HG03558 (cell line): ENCODE measurements around the gene ZNF778.
"Not testable (repeated sequence)": the region's sequence is repeated elsewhere in the genome, so short reads cannot be mapped to it uniquely, and the experiment has no call there.

ENCODE experiments used
- ATAC-seq: cut with Tn5 transposase; IDR thresholded peaks from one replicate; pipeline ENCODE4 v1.9.1; 2021; ENCODE audit warnings: moderate number of reproducible peaks; ENCODE audit not compliant: unreplicated experiment; ENCODE audit errors: extremely low read depth

The ZNF778 gene

DNA sequence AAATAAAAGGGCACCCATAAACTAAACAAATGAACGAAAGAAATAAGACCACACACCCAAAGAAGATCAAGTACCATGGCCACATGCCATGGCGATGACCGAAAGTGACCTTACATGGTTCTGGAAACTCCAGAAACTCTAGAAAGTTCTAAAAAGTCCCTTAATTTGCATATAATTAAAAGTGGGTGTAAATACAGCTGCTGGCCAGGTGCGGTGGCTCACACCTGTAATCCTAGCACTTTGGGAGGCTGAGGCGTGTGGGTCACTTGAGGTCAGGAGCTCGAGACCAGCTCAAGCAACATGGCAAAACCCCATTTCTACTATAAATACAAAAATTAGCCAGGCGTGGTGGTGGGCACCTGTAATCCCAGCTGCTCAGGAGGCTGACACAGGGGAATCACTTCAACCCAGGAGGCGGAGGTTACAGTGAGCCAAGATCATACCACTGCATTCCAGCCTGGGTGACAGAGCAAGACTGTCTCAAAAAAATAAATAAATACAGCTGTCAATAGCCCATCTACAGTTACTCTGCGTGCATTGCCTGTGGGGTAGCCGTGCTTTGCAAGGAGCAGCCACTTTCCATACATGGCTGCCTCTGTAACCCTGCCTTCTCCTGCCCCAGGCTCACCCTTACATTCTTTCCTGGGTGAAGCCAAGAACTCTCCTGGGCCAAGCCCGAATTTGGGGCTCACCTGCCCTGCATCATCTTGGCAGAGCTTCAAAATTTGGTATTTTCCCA lies 7.2 kb upstream of the ZNF778 start:
- no peak for ATAC-seq

DNA sequence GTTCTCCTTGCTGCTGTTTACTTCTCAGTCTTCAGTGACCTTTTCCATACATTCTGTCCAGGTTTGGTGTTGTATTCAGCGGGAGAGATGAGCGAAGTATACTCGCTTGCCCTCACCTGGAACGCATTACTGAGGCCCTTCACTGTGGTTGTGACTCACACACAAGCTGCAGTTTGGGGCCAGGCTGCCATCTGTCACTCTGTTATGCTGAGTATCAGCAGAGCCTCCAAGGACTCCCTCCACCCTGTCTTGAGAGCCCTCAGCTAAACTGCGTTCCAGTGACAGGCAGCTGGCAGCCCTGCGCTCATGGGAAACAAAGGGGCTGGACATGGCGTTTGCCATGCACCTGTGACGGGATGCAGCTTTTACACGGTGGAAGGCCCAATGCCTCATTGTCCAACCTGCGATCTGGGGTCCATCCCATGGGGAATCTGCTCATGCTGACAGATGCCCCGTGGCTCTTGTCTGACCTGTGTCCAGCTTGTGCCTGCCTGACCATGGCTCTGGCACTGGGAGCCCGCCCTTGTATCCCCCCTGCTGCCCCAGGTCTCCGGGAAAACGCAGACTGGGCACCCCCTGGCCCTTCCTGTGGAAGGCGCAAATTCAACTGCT lies 6.5 kb upstream of the ZNF778 start:
- no peak for ATAC-seq

DNA sequence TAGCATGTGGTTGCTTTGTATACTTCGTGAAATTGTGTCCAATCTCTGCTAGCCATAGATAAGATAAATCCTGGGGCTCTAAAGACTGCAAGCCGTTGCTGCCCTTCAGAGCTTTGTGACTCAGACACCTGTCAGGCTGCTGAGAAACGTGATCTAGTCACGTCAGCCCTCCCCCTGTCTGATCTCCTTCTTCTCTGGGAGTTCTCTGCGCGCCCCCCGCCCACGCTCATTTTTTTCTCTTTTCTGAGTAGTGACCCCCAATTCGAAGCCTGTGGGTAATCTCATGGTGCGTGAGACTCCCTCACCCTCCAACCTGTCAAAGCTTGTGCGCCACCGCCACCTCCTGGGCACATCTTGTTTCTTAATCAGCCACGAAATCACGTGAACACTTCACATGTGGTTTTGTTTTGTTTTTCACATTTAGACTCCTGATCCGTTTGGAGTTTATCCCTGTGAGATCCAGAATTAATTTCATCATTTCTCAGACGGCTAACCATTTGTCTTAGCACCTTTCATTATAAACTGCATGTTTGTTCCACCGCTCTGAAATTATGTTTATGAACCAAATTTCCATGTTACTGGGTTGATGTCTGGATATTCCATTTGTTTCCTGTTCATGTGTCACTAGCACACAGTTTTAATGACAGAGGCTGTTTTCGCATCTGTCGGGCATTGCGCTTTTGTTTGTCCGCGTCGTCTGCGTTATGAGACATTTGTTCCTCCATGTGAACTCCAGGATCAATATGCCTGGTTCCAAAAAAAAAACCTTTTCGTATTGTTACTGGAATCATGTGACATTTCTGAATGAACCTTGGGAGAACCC lies 977 bp upstream of the ZNF778 start:
- ATAC-seq: no peak

DNA sequence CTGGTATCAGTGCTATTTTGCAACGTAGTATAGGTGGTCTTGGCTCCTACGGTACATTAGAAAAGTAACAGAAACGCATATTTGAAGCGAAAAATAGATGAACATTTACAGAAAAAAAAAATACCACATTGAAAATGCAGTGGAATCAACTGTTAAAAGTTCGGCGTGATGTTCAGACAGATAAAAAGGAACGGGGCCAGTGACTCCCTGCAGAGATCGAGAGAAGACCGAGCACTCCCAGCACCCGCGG lies 440 bp upstream of the ZNF778 start:
- no peak for ATAC-seq

DNA sequence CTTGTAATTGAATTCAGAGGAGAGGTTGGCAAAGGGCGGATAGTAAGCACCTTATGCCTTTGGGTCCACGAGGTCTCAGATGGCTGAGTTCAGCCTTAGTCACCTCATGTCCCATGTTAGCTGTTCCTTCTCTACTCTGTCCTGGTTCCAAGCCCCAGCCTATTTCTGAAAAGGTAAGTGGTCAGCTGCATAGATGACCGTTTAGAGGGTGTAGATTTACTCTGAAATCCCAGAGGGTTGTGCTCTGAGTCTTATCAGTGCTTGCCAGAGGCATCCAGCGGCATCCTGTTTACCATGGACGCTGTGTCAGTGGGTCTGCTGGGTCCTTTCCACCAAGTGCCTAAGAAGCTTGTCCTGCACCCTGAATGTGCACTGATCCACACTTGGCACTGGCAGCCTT lies 1.9 kb downstream of the ZNF778 start:
- ATAC-seq: no peak

DNA sequence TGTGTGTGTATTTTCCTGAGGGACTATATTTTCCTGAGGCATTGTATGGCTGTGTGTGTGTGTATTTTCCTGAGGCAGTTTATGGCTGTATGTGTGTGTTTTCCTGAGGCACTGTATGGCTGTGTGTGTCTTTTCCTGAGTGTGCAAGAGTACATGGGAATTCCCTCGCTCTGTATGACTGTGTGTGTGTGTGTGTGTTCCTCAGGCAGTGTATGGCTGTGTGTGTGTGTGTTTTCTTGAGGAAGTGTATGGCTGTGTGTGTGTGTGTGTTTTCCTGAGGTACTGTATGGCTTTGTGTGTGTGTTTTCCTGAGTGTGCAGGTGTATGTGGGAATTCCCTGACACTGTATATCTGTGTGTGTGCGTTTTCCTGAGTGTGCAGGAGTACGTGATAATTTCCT lies 4.1 kb downstream of the ZNF778 start:
- no peak for ATAC-seq

DNA sequence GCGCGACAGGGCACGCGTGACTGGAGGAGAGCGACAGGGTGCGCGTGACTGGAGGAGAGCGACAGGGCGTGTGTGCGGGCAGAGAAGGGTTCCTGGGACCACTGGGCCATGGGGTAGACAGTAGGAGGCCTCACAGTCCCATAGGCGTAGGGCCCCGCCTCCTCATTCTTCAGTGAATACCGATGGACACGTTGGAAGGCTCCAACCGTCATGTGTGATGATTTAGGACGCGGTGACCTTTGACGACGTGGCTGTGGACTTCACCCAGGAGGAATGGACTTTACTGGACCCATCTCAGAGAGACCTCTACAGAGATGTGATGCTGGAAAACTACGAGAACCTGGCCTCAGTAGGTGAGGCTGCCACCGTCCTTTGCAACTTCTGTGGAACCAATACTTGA lies 5.4 kb downstream of the ZNF778 start:
- no peak for ATAC-seq

DNA sequence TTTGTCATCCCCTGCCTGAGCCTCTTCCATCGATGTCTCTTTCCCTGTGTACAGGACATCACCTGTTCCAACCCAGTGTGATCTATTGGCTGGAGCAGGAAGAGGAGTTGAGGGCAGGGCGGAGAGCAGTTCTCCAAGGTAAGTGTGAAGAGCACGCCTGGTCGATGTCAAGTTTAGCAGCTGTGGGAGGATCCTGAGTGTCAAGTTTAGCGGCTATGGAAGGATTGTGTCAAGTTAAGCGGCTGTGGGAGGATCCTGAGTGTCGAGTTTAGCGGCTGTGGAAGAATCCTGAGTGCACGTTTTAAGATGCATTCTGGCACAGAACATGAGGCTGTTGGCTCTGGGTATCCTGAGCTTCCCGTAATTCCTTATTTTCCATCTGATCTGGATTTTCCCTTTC lies 7.2 kb downstream of the ZNF778 start:
- ATAC-seq: no peak

DNA sequence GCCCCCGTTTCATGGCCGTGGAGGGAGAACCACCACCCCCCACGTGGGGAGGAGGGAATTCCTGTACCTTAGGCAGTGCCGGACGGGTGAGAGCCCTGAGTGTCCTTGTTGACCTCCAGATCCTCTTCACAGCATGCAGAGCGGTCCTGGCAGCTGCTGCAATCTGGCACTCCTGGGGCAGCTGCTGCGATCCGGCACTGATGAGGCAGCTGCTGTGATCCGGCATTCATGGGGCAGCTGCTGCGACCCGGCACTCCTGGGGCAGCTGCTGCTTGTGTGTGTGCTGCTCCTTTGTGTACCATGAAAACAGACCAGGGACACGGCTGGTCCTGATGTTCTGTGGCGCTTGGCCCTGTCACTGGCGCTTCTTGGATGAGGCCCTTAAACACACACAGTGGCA lies 12.8 kb downstream of the ZNF778 start:
- ATAC-seq: no peak

DNA sequence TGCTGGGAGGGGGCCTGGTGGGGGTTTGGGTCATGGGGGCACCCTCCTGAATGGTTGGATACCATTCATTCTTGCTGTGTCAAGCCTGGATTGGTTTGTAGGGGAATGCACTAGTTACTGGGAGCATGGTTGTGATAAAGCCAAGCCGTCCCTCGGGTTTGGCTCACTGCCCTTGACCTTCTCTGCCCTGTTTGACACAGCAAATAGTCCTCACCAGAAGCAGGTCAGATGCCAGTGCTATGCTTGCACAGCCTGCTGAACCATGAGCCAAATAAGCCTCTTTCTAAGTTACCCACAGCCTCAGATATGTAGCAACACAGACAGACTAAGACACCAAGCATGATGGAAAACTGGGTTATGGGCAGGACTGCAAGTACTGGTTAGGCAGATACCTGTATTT lies 14.6 kb downstream of the ZNF778 start:
- ATAC-seq: no peak

DNA sequence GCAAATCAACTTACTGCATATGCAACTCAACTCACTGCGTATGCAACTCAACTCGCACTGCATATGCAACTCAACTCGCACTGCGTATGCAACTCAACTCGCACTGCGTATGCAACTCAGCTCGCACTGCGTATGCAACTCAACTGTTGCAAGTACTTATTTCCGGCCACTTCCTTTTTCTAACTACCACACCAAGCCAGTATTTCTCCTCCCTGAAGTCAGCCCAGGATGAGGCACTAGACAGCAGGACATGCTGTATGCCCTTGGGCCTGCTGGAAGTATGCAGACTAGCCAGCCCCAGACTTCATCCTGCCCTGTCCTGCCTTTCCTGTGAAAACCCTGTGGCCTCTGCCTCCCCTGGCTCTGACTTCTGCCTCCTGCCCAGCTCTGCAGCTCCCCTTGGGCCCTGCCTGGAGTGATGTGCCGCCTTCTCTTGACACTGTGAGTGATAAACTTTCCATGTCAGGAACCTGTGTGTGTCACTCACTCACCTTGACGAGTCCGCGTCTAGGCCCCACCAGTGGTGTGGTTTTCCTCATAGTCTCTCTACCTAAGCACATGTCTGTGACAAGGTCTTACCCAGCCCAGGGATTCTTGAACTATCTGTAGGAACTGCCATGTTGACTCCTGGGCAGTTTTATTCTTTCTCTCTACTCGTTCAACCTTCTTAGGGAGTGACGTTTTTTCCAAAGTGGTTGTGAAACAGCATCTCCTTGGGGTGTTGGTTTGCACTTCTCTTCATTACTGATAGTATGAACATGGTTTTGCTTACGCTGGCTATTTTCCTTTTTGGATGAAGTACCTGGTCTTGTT lies 16.4 kb downstream of the ZNF778 start:
- ATAC-seq: no peak

DNA sequence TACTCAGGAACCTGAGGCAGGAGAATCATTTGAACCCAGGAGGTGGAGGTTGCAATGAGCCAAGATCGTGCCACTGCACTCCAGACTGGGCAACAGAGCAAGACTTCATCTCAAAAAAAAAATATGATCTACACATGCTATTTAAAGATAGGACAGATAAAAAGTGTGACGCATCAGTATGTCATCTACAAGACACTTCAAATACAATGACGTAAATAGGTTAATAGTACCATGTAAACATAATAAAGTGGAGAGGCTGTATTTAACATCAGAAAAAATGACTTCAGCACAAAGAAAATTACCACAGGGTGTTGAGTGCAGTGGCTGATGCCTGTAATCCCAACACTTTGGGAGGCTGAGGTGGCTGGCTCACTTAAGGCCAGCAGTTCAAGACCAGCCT lies 20.2 kb downstream of the ZNF778 start:
- no peak for ATAC-seq

DNA sequence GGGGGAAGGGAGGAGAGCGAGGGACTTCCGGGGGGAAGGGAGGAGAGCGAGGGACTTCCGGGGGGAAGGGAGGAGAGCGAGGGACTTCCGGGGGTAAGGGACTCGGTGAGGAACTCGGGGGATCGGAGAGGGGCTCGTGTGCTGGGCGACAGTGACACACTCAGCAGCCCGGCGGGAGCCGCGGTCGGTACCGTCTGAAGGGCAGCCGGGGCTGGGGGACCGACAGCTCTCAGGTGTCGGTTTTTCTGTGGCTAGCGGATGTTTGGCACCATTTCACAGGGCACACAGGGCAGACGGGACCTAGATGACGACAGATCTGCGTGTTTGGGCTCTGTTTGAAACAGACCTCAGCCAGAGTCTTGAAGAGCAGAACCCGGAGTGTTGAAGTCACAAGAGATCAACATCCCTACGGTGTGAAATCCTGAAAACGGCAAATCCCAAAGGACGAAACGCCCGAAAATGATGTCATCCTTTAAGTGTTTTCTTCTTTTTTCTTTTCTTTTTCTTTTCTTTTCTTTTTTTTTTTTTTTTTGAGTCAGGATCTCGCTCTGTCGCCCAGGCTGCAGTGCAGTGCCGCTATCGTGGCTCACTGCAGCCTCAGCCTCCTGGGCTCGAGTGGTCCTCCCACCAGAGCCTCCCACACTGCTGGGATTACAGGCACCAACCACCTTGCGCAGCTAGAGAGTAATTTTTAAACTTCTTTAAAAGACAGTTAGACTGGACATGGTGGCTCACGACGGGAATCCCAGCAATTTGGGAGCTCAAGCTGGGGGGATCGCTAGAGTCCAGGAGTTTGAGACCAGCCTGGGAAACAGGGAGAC lies 23.9 kb downstream of the ZNF778 start:
- ATAC-seq: no peak

DNA sequence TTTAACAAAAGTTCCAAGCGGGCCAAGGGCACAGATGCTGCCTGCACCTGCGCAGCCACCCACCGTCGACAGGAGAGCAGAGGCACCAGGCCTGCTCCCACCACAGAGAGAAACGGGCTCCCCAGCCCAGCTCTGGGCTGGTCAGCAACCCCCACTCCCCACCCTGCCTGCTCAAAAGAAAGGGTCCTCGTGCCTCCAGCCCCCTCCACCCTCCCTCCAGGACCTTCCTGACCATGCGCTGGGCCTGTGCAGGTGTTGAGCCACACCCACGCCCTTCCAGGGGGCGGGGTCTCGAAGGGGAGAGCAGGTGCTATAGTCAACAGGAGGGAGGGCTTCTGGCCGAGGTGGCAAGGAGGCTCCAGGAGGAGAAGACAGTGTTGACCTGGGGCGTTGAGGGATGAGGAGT lies 25.3 kb downstream of the ZNF778 start:
- no peak for ATAC-seq

DNA sequence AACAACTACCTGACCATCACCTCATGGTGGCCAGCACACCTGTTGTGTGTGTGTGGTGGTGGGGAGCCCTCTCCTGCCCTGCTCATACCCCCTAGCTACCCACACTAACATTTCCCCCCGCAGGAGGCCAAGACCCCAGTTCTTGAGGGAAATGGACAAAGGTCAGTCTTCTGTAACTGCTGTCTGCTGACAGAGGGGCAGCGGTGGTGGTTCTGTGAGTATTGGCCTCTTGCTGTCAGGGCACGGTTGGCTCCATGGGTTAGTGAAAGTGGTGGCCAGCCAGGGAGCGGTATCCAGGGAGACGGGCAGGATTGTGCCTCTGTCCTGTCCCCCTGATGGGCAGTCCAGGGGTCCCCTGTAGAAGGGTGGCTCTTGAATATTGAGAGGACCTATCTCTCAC lies 26.2 kb downstream of the ZNF778 start:
- ATAC-seq: no peak

DNA sequence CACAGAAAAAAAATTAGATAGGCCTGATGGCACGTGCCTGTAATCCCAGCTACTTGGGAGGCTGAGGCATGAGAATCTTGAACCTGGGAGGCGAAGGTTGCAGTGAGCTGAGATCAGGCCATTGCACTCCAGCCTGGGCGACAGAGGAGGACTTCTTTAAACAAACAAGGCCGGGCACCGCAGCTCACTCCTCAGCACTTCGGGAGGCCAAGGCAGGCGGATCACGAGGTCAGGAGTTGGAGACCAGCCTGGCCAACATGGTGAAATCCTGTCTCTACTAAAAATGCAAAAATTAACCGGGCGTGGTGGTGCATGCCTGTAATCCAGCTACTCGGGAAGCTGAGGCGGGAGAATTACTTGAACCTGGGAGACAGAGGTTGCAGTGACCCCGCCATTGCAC lies 26.8 kb downstream of the ZNF778 start:
- not testable (repeated sequence) for ATAC-seq

DNA sequence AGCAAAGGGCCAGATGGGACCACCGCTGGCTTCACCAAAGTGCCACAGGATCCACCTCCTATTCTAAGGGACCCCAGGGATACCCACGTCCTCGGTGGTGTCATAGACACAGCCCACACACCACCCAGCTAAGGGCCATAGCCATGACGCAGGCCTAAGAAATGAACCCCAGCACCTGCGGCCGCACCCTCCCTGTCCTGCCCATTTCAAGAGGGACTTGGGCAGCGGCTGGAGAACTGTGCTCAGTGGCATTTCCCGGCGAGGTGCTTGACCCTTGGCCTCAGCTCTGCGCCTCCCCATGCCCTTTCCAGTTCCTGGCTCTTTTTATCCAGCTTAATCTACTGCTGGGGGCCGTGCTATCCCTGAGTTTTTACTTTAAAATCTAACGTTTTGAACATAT lies 27.3 kb downstream of the ZNF778 start:
- ATAC-seq: no peak

DNA sequence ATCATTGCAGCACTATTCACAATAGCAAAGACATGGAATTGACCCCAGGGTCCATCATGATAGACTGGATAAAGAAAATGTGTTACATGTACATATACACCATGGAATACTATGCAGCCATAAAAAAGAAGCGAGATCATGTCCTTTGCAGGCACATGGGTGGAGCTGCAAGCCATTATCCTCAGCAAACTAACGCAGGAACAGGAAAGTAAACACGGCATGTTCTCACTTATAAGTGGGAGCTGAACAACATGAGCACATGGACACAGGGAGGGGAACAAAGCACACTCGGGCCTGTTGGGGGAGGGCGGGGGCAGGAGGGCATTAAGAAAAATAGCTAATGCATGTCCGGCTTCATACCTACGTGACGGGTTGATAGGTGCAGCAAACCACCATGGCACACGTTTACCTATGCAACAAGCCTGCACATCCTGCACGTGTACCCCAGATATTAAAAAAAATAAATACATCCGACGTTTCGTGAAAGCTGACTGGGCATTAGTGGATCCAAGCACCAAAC lies 28.9 kb downstream of the ZNF778 start:
- ATAC-seq: no peak

DNA sequence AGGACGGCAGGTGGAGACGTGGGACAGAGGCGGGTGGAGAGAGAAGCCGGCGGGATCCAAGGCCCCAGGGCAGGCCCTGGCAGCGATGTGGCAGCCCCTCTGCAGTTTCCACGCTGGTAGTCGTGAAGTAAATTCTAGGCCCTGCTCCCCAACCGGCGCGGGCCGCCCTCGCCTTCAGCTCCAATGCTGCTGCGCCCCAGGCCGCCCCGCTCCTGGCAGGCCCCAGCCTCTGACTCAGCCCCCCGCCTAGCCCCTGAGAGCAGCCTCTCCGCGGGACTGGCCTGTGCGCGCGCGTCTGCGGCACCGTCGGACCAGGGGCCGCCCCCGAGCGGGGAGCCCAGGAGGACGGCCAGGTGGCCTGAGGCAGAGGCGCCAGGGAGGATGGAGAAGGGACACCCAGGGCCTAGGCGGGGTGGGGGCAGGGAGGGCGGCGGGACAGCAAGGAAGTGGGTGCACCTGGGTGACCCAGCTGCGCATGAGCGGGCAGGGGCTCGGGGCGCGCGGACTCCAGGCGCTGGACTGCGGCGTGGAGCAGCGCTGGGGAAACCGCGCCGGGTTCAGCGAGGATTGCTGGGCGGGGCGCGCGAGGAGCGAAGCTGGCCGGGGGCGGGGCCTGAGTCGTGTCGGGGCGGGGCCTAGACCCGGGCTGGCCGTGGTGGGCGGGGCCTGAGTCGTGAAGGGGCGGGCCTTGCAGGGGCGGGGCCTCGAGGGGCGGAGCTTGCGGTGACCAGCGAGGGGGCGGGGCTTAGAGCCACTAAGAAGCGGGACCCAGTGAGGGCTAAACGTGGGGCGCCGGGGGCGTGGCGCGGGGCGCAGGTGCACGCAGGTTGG lies 29.6 kb downstream of the ZNF778 start:
- no peak for ATAC-seq
